WTC11 (cell line): ENCODE results near the gene FBLN5. TPM values are rescaled to one million over a fixed set of nuclear protein-coding genes. Genes with fewer than 3 reads are reported as not detected.

Experiments used
- ATAC-seq: fragments of 200-7000 bp; cut with Tn5 transposase; 2 replicates; pipeline ENCODE4 v1.10.0; 2021; ENCODE audit warnings: mild to moderate bottlenecking, moderate library complexity
- CTCF ChIA-PET: fragments of 300-600 bp; sonication (Branson Sonifier 250); formaldehyde crosslinking; loops from one replicate; lab custom pipeline; 2021; ENCODE audit warnings: antibody characterized with exemption; lab: Charles Lee
- POLR2A ChIA-PET: fragments of 350-600 bp; sonication (Branson Sonifier 250); formaldehyde crosslinking; loops from one replicate; lab custom pipeline; 2021; ENCODE audit warnings: antibody characterized with exemption; lab: Charles Lee
- DNase-seq: peaks from one replicate; pipeline ENCODE4 v3.0.0; 2021; ENCODE audit warnings: low spot score
- H3K27ac Mint-ChIP-seq: 2 replicates; pipeline ENCODE4 v1.8.0; 2021; ENCODE audit warnings: mixed read lengths
- H3K27me3 Mint-ChIP-seq: 2 replicates; pipeline ENCODE4 v1.8.0; 2021; ENCODE audit warnings: low read depth, mild to moderate bottlenecking, moderate library complexity, mixed read lengths
- H3K36me3 Mint-ChIP-seq: 2 replicates; pipeline ENCODE4 v1.8.0; 2021; ENCODE audit warnings: mixed read lengths
- H3K4me1 Mint-ChIP-seq: 2 replicates; pipeline ENCODE4 v1.8.0; 2022; ENCODE audit warnings: mixed read lengths
- H3K4me3 Mint-ChIP-seq: 2 replicates; pipeline ENCODE4 v1.8.0; 2021; ENCODE audit warnings: mild to moderate bottlenecking, moderate library complexity, mixed read lengths
- H3K9me3 Mint-ChIP-seq: 2 replicates; pipeline ENCODE4 v1.8.0; 2021; ENCODE audit warnings: mixed read lengths
- CDX4 ChIP-seq: fragments of 250-450 bp; sonication (Bioruptor Pico); IDR thresholded peaks from 2 replicates; pipeline ENCODE4 v1.9.0; 2021; ENCODE audit warnings: moderate library complexity, mild to moderate bottlenecking, inconsistent platforms, borderline replicate concordance
- CREB1 ChIP-seq: sonication (generic); formaldehyde crosslinking; IDR thresholded peaks from 2 replicates; pipeline ENCODE4 v1.8.0; 2023; ENCODE audit warnings: mild to moderate bottlenecking, missing genetic modification reagents
- IRF1 ChIP-seq: sonication (generic); formaldehyde crosslinking; IDR thresholded peaks from 2 replicates; pipeline ENCODE4 v1.8.0; 2023; ENCODE audit warnings: missing genetic modification reagents
- JUN ChIP-seq: sonication (generic); formaldehyde crosslinking; IDR thresholded peaks from 2 replicates; pipeline ENCODE4 v1.8.0; 2023; ENCODE audit warnings: mild to moderate bottlenecking, missing genetic modification reagents
- KAT7 ChIP-seq: sonication (generic); formaldehyde crosslinking; IDR thresholded peaks from 2 replicates; pipeline ENCODE4 v1.8.1; 2023; ENCODE audit warnings: missing genetic modification reagents, mild to moderate bottlenecking, borderline replicate concordance
- MYBL2 ChIP-seq: sonication (generic); formaldehyde crosslinking; IDR thresholded peaks from 2 replicates; pipeline ENCODE4 v1.8.1; 2023; ENCODE audit warnings: mild to moderate bottlenecking, moderate library complexity, missing genetic modification reagents
- PREB ChIP-seq: sonication (generic); formaldehyde crosslinking; IDR thresholded peaks from 2 replicates; pipeline ENCODE4 v1.8.1; 2022; ENCODE audit warnings: mild to moderate bottlenecking, missing genetic modification reagents, moderate library complexity, borderline replicate concordance
- SP1 ChIP-seq: sonication (generic); formaldehyde crosslinking; conservative IDR thresholded peaks from 2 replicates; pipeline ENCODE4 v1.8.1; 2022; ENCODE audit warnings: missing genetic modification reagents
- USF1 ChIP-seq: sonication (generic); formaldehyde crosslinking; IDR thresholded peaks from 2 replicates; pipeline ENCODE4 v1.8.0; 2022; ENCODE audit warnings: mild to moderate bottlenecking, missing genetic modification reagents
- ZNF671 ChIP-seq: fragments of 250-450 bp; sonication (Bioruptor Pico); IDR thresholded peaks from 2 replicates; pipeline ENCODE4 v1.8.0; 2021; ENCODE audit warnings: mild to moderate bottlenecking
- total RNA-seq: library from RNA; stranded (reverse); gene quantifications from 3 replicates; pipeline ENCODE4 v1.2.3, GENCODE V29; 2021
- TF ChIP-seq, protein P1 (sequence below): sonication (generic); formaldehyde crosslinking; IDR thresholded peaks from 2 replicates; pipeline ENCODE4 v1.8.1; 2023; ENCODE audit warnings: mild to moderate bottlenecking, moderate library complexity, missing genetic modification reagents
- TF ChIP-seq, protein P2 (sequence below): sonication (generic); formaldehyde crosslinking; IDR thresholded peaks from 2 replicates; pipeline ENCODE4 v1.8.1; 2023; ENCODE audit warnings: mild to moderate bottlenecking, missing genetic modification reagents, borderline replicate concordance
- TF ChIP-seq, protein P3 (sequence below): fragments of 250-450 bp; sonication (Bioruptor Pico); IDR thresholded peaks from 2 replicates; pipeline ENCODE4 v1.9.0; 2021; ENCODE audit warnings: mild to moderate bottlenecking

FBLN5 gene
- total RNA-seq, 1 experiment from 2014 or later: 4.0 TPM

- TF ChIP-seq ZNF671 (CRISPR knock-in tag): no peak
Observed at GRCh38 chr14:91873471-91874415, 73.8 kb downstream of the FBLN5 start (continued).

DNA sequence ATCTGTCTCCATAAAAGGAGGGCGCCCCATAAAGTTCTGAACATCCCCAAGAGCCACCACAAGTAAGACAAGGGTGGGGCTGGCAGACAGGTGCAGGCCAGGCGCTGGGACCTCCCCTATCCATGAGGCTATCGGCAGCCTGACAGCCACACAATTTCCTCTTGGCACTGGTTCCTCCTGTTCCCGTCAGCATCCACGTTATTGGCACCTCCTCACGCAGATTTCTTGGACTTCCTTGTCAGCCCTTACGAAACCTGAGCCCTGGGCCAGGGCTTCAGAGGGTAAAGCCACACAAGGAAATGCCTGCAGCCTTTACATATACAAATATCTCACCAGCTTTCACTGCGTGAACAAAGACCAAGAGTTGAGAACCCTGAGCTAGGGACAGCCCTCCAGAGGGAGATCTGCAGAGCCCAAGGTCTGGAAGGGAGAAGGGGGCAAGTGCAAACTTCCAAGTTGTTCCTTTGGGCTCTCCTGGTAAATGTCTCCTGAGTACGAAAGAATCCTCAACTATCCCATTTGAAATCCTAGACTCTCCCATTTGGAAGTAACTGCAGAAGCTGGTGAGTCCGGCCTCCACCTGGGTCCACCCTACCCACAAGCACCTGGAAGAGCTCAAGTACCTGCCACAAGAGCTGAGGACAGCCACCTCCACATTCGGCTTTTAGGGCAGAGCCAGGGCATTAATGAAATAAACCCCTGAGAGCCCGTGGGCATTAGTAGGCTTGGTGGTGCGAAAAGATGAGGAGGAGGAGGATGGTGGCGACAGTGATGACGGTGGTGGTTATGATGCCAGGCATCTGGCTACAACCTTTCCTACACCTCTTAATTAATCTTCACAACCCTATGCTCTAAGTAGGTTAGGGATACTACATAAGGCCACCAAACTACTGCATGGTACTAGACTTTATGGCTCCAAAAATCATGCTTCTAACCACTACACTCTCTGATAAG is 74.7 kb downstream of the FBLN5 start:
- Mint-ChIP-seq H3K4me3 (no peak overlapping the region), H3K9me3 (peaks cover 12% of the 10 kb centered on the region), H3K36me3 (no peaks in the 10 kb centered on the region), H3K4me1 (peaks cover 31% of the 10 kb centered on the region), H3K27me3 (no peaks in the 10 kb centered on the region), H3K27ac (no peak overlapping the region)
- CTCF ChIA-PET: interaction anchor here (0.5 to 1.2 kb wide), 2 partner anchors 8 to 38 kb away, joined by 3 to 4 read pairs; no protein-coding TSS in a partner anchor
- POLR2A ChIA-PET: no interaction called here
- TF ChIP-seq, protein P1, sequence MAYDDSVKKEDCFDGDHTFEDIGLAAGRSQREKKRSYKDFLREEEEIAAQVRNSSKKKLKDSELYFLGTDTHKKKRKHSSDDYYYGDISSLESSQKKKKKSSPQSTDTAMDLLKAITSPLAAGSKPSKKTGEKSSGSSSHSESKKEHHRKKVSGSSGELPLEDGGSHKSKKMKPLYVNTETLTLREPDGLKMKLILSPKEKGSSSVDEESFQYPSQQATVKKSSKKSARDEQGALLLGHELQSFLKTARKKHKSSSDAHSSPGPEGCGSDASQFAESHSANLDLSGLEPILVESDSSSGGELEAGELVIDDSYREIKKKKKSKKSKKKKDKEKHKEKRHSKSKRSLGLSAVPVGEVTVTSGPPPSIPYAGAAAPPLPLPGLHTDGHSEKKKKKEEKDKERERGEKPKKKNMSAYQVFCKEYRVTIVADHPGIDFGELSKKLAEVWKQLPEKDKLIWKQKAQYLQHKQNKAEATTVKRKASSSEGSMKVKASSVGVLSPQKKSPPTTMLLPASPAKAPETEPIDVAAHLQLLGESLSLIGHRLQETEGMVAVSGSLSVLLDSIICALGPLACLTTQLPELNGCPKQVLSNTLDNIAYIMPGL (CRISPR knock-in tag): no peak
- no peak for TF ChIP-seq JUN (CRISPR knock-in tag)
- TF ChIP-seq PREB (CRISPR knock-in tag): no peak
- no peak for TF ChIP-seq SP1 (CRISPR knock-in tag)
- no peak for TF ChIP-seq IRF1
- no peak for TF ChIP-seq KAT7 (CRISPR knock-in tag)
- no peak for TF ChIP-seq USF1
- TF ChIP-seq, protein P2, sequence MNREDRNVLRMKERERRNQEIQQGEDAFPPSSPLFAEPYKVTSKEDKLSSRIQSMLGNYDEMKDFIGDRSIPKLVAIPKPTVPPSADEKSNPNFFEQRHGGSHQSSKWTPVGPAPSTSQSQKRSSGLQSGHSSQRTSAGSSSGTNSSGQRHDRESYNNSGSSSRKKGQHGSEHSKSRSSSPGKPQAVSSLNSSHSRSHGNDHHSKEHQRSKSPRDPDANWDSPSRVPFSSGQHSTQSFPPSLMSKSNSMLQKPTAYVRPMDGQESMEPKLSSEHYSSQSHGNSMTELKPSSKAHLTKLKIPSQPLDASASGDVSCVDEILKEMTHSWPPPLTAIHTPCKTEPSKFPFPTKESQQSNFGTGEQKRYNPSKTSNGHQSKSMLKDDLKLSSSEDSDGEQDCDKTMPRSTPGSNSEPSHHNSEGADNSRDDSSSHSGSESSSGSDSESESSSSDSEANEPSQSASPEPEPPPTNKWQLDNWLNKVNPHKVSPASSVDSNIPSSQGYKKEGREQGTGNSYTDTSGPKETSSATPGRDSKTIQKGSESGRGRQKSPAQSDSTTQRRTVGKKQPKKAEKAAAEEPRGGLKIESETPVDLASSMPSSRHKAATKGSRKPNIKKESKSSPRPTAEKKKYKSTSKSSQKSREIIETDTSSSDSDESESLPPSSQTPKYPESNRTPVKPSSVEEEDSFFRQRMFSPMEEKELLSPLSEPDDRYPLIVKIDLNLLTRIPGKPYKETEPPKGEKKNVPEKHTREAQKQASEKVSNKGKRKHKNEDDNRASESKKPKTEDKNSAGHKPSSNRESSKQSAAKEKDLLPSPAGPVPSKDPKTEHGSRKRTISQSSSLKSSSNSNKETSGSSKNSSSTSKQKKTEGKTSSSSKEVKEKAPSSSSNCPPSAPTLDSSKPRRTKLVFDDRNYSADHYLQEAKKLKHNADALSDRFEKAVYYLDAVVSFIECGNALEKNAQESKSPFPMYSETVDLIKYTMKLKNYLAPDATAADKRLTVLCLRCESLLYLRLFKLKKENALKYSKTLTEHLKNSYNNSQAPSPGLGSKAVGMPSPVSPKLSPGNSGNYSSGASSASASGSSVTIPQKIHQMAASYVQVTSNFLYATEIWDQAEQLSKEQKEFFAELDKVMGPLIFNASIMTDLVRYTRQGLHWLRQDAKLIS (CRISPR knock-in tag): no peak
- no peak for TF ChIP-seq CDX4
- no peak for TF ChIP-seq CREB1 (CRISPR knock-in tag)
- TF ChIP-seq, protein P3, sequence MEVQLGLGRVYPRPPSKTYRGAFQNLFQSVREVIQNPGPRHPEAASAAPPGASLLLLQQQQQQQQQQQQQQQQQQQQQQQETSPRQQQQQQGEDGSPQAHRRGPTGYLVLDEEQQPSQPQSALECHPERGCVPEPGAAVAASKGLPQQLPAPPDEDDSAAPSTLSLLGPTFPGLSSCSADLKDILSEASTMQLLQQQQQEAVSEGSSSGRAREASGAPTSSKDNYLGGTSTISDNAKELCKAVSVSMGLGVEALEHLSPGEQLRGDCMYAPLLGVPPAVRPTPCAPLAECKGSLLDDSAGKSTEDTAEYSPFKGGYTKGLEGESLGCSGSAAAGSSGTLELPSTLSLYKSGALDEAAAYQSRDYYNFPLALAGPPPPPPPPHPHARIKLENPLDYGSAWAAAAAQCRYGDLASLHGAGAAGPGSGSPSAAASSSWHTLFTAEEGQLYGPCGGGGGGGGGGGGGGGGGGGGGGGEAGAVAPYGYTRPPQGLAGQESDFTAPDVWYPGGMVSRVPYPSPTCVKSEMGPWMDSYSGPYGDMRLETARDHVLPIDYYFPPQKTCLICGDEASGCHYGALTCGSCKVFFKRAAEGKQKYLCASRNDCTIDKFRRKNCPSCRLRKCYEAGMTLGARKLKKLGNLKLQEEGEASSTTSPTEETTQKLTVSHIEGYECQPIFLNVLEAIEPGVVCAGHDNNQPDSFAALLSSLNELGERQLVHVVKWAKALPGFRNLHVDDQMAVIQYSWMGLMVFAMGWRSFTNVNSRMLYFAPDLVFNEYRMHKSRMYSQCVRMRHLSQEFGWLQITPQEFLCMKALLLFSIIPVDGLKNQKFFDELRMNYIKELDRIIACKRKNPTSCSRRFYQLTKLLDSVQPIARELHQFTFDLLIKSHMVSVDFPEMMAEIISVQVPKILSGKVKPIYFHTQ: no peak
- no peak for TF ChIP-seq MYBL2
- DNase-seq: no peak
- peak; percentile 61; the same call in 1 of the 2 replicates for ATAC-seq
